ENCODE data around the gene KDM6A. TPM values are rescaled to one million over a fixed set of nuclear protein-coding genes. Genes with fewer than 3 reads are reported as not detected.

Gene KDM6A
- total and polyA plus RNA-seq, 2 of the 13 experiments (the other 11 are each of a cell fraction or from before 2014, with no cell fraction given) = 16.7 to 18.2 TPM

DNA sequence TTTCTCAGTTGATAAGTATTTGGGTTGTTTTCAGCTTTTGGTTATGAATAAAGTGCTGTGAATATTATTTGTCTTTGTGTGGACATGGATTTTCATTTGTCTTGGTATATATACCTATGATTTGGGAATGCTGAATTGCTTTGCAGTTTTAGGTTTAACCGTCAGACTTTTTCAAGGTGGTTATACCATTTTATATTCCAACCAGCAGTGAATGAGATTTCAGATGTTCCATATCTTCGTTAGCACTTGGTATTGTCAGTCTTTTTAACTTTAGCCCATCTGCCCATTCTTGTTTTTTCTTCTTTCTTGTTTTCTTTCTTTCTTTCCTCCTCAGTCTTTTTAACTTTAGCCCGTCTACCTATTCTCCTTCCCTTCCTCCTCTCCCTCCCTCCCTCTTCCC is 106.0 kb downstream of the KDM6A start:
- Histone ChIP-seq H3K27me3 (ENCODE audit: control insufficient read depth in 1 of 2, insufficient read depth in 2 of 2, low read length in 2 of 2) (no peaks in the 10 kb centered on the region), H3K4me1 (ENCODE audit: insufficient read depth, low read length) (peaks cover 22% of the 10 kb centered on the region), H3K4me3 (replicated peaks in 1 of 3; ENCODE audit: insufficient read depth in 1 of 3, low read depth in 2 of 3, low read length in 3 of 3) (no peak overlapping the region), H4K20me1 (ENCODE audit: insufficient read depth, low read length) (no peaks in the 10 kb centered on the region), H3K9ac (ENCODE audit: insufficient read depth, low read depth, low read length) (no peak overlapping the region), H3K27ac (ENCODE audit: extremely low read length, insufficient read depth, low read length) (no peak overlapping the region), H2AFZ (ENCODE audit: low read length) (no peak overlapping the region), H3K9me3 (ENCODE audit: low read length) (no peaks in the 10 kb centered on the region), H3K36me3 (replicated peaks in 1 of 2; ENCODE audit: control insufficient read depth in 1 of 2, insufficient read depth in 2 of 2, low read length in 2 of 2) (peaks cover 0 to 2% of the 10 kb centered on the region in 2 experiments; a peak in 1 of 5 replicates), H3K4me2 (ENCODE audit: low read depth, low read length) (no peak overlapping the region), H3K79me2 (ENCODE audit: insufficient read depth, low read length) (peaks cover 37% of the 10 kb centered on the region)
- CTCF ChIA-PET (ENCODE audit: low intra/inter-chr PET ratio, low total read pairs) = no interaction called here
- intact Hi-C loops (cut with micrococcal nuclease; ENCODE audit: unreplicated experiment) = no loop called here
- no peak for TF ChIP-seq ZNF720 (CRISPR knock-in tag; IDR thresholded peaks at IDR 0.05)
- no peak for TF ChIP-seq ZFP1 (CRISPR knock-in tag; IDR thresholded peaks at IDR 0.05)
- TF ChIP-seq ZNF7 (CRISPR knock-in tag; IDR thresholded peaks at IDR 0.05) = peak; percentile 56; the same call in 1 of the 2 replicates
- no peak for TF ChIP-seq RNF2 (conservative IDR thresholded peaks at IDR 0.05; ENCODE audit: low read depth)
- TF ChIP-seq, protein P1, sequence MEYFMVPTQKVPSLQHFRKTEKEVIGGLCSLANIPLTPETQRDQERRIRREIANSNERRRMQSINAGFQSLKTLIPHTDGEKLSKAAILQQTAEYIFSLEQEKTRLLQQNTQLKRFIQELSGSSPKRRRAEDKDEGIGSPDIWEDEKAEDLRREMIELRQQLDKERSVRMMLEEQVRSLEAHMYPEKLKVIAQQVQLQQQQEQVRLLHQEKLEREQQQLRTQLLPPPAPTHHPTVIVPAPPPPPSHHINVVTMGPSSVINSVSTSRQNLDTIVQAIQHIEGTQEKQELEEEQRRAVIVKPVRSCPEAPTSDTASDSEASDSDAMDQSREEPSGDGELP (IDR thresholded peaks at IDR 0.05; ENCODE audit: borderline replicate concordance, low read depth) = no peak
- no peak for FAIRE-seq
- POLR2A ChIA-PET = no interaction called here
- BruUV-seq (replicated peaks) = no TSS peak
- 95% methylated on average over 3 of the region's 3 CpGs for WGBS (ENCODE audit: low lambda C conversion rate)
- ATAC-seq = no peak
- DNase-seq (ENCODE audit: low spot score) = no peak
- in situ Hi-C loops (cut with HindIII; ENCODE audit: extremely low pct_ligation_motif_present, low pct_unique_long_range_greater_than_20kb) = no loop called here

DNA sequence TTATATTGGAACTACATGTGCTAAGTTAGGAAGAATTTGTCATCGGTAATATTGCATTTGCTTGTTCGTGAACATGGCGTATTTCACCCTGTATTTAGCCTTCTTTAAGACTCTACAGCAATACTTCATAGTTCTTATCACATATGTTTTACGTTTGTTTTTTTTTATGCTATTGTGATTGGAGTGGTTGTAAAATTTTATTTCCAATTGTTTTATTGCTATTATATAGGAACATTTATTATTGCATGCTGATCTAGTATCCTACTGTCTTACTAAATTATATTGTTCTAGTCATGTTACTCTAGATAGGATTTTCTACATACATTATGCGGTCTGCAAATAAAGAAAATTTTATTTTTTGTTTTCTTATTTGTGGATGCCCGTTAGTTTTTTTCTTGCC is 107.4 kb downstream of the KDM6A start:
- H3K27me3 ChIP-seq (ENCODE audit: control insufficient read depth in 1 of 2, insufficient read depth in 2 of 2, low read length in 2 of 2) = no peaks in the 10 kb centered on the region
- H3K36me3 ChIP-seq (replicated peaks in 1 of 2; ENCODE audit: control insufficient read depth in 1 of 2, insufficient read depth in 2 of 2, low read length in 2 of 2) = peaks cover 0 to 2% of the 10 kb centered on the region in 2 experiments; a peak in 1 of 5 replicates
- no peaks in the 10 kb centered on the region for H3K9me3 ChIP-seq (ENCODE audit: low read length)
- CTCF ChIA-PET (ENCODE audit: low intra/inter-chr PET ratio, low total read pairs) = no interaction called here
- no peak overlapping the region for H3K27ac ChIP-seq (ENCODE audit: extremely low read length, insufficient read depth, low read length)
- POLR2A ChIA-PET = no interaction called here
- H3K4me1 ChIP-seq (ENCODE audit: insufficient read depth, low read length) = peaks cover 10% of the 10 kb centered on the region; the same call in 1 of the 2 replicates
- no peak overlapping the region for H3K4me3 ChIP-seq (replicated peaks in 1 of 3; ENCODE audit: insufficient read depth in 1 of 3, low read depth in 2 of 3, low read length in 3 of 3)
- in situ Hi-C loops (cut with HindIII; ENCODE audit: extremely low pct_ligation_motif_present, low pct_unique_long_range_greater_than_20kb) (no loop called here), intact Hi-C loops (cut with micrococcal nuclease; ENCODE audit: unreplicated experiment) (no loop called here)
- no peaks in the 10 kb centered on the region for H4K20me1 ChIP-seq (ENCODE audit: insufficient read depth, low read length)
- BruUV-seq (replicated peaks) = no TSS peak
- FAIRE-seq = no peak
- DNase-seq (ENCODE audit: low spot score) = no peak
- no peak overlapping the region for H3K9ac ChIP-seq (ENCODE audit: insufficient read depth, low read depth, low read length)
- H3K79me2 ChIP-seq (ENCODE audit: insufficient read depth, low read length) = peaks cover 34% of the 10 kb centered on the region
- H3K4me2 ChIP-seq (ENCODE audit: low read depth, low read length) = no peak overlapping the region
- no peak for ATAC-seq
- WGBS (ENCODE audit: low lambda C conversion rate) = 99% methylated on average over 6 of the region's 6 CpGs
- TF ChIP-seq, protein P2, sequence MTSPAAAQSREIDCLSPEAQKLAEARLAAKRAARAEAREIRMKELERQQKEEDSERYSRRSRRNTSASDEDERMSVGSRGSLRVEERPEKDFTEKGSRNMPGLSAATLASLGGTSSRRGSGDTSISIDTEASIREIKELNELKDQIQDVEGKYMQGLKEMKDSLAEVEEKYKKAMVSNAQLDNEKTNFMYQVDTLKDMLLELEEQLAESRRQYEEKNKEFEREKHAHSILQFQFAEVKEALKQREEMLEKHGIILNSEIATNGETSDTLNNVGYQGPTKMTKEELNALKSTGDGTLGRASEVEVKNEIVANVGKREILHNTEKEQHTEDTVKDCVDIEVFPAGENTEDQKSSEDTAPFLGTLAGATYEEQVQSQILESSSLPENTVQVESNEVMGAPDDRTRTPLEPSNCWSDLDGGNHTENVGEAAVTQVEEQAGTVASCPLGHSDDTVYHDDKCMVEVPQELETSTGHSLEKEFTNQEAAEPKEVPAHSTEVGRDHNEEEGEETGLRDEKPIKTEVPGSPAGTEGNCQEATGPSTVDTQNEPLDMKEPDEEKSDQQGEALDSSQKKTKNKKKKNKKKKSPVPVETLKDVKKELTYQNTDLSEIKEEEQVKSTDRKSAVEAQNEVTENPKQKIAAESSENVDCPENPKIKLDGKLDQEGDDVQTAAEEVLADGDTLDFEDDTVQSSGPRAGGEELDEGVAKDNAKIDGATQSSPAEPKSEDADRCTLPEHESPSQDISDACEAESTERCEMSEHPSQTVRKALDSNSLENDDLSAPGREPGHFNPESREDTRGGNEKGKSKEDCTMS (CRISPR knock-in tag; conservative IDR thresholded peaks at IDR 0.05) = no peak
- TF ChIP-seq CHD2 (IDR thresholded peaks at IDR 0.05; ENCODE audit: low read depth, low read length) = no peak
- no peak for TF ChIP-seq FLYWCH1 (CRISPR knock-in tag; IDR thresholded peaks at IDR 0.05)
- no peak for TF ChIP-seq ZSCAN22 (CRISPR knock-in tag; IDR thresholded peaks at IDR 0.05)
- no peak for TF ChIP-seq CC2D1A (CRISPR knock-in tag; IDR thresholded peaks at IDR 0.05)
- TF ChIP-seq, protein P3, sequence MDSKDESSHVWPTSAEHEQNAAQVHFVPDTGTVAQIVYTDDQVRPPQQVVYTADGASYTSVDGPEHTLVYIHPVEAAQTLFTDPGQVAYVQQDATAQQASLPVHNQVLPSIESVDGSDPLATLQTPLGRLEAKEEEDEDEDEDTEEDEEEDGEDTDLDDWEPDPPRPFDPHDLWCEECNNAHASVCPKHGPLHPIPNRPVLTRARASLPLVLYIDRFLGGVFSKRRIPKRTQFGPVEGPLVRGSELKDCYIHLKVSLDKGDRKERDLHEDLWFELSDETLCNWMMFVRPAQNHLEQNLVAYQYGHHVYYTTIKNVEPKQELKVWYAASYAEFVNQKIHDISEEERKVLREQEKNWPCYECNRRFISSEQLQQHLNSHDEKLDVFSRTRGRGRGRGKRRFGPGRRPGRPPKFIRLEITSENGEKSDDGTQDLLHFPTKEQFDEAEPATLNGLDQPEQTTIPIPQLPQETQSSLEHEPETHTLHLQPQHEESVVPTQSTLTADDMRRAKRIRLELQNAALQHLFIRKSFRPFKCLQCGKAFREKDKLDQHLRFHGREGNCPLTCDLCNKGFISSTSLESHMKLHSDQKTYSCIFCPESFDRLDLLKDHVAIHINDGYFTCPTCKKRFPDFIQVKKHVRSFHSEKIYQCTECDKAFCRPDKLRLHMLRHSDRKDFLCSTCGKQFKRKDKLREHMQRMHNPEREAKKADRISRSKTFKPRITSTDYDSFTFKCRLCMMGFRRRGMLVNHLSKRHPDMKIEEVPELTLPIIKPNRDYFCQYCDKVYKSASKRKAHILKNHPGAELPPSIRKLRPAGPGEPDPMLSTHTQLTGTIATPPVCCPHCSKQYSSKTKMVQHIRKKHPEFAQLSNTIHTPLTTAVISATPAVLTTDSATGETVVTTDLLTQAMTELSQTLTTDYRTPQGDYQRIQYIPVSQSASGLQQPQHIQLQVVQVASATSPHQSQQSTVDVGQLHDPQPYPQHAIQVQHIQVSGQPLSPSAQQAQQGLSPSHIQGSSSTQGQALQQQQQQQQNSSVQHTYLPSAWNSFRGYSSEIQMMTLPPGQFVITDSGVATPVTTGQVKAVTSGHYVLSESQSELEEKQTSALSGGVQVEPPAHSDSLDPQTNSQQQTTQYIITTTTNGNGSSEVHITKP (CRISPR knock-in tag; IDR thresholded peaks at IDR 0.05; ENCODE audit: low read depth) = no peak
- H2AFZ ChIP-seq (ENCODE audit: low read length) = no peak overlapping the region
